ENCODE results near the gene PSMB7.

The PSMB7 gene

GRCh38 chr9:124342776-124343485 is 72.3 kb downstream of the PSMB7 start:
- DNase-seq: peak; percentile 5

- DNase-seq: no peak
Measured at GRCh38 chr9:124342402-124342775, 72.9 kb downstream of the PSMB7 start.

GRCh38 chr9:124341455-124342170 is 73.6 kb downstream of the PSMB7 start:
- no peak for DNase-seq

GRCh38 chr9:124340219-124341069 is 74.8 kb downstream of the PSMB7 start:
- no peak for DNase-seq

- no peak for DNase-seq
Measured at GRCh38 chr9:124339603-124340146, 75.6 kb downstream of the PSMB7 start.

- no peak for DNase-seq
Measured at GRCh38 chr9:124337562-124337961, 77.7 kb downstream of the PSMB7 start.

GRCh38 chr9:124335320-124335707 is 79.9 kb downstream of the PSMB7 start:
- DNase-seq: no peak

GRCh38 chr9:124334568-124335319 is 80.5 kb downstream of the PSMB7 start:
- DNase-seq: no peak

- DNase-seq: no peak
Measured at GRCh38 chr9:124333203-124333579, 82.1 kb downstream of the PSMB7 start.

GRCh38 chr9:124332361-124333202 is 82.7 kb downstream of the PSMB7 start:
- no peak for DNase-seq

GRCh38 chr9:124331580-124331979 is 83.7 kb downstream of the PSMB7 start:
- no peak for DNase-seq

- DNase-seq: no peak
Measured at GRCh38 chr9:124330011-124330697, 85.1 kb downstream of the PSMB7 start.

- DNase-seq: no peak
Measured at GRCh38 chr9:124329206-124329792, 85.9 kb downstream of the PSMB7 start.

GRCh38 chr9:124328285-124328684 is 87.0 kb downstream of the PSMB7 start:
- DNase-seq: no peak

- DNase-seq: no peak
Measured at GRCh38 chr9:124327491-124327890, 87.8 kb downstream of the PSMB7 start.

GRCh38 chr9:124326378-124326777 is 88.9 kb downstream of the PSMB7 start:
- no peak for DNase-seq

GRCh38 chr9:124325816-124326215 is 89.4 kb downstream of the PSMB7 start:
- DNase-seq: no peak

- no peak for DNase-seq
Measured at GRCh38 chr9:124323904-124324303, 91.3 kb downstream of the PSMB7 start.

- DNase-seq: no peak
Measured at GRCh38 chr9:124322618-124323432, 92.4 kb downstream of the PSMB7 start.

GRCh38 chr9:124321935-124322334 is 93.3 kb downstream of the PSMB7 start:
- DNase-seq: no peak
